DOHH2 (cell line): Measurements from ENCODE around the gene ADK.

Experiments
- H3F3A ChIP-seq: fragments of 200-600 bp; sonication (generic), shearing (Covaris generic); 2 replicates; pipeline ENCODE4 v1.6.0; 2016; ENCODE audit warnings: antibody characterized with exemption, mild to moderate bottlenecking; ENCODE audit not compliant: control insufficient read depth, insufficient read depth
- H3K27ac ChIP-seq: fragments of 200-600 bp; sonication (generic); 2 replicates; pipeline ENCODE4 v1.5.1; 2014; ENCODE audit warnings: low read depth, mild to moderate bottlenecking, low read length, moderate library complexity
- H3K27me3 ChIP-seq: fragments of 200-600 bp; sonication (generic); 2 replicates; pipeline ENCODE4 v1.6.1; 2014; ENCODE audit warnings: mild to moderate bottlenecking, low read length, mixed read lengths; ENCODE audit not compliant: control insufficient read depth
- H3K36me3 ChIP-seq: fragments of 200-600 bp; sonication (generic); 2 replicates; pipeline ENCODE4 v1.6.1; 2014; ENCODE audit warnings: mild to moderate bottlenecking, low read length, moderate library complexity, mixed read lengths; ENCODE audit not compliant: control insufficient read depth
- H3K4me1 ChIP-seq: fragments of 200-600 bp; sonication (generic); 2 replicates; pipeline ENCODE4 v1.6.1; 2014; ENCODE audit warnings: mild to moderate bottlenecking, low read length, mixed read lengths; ENCODE audit not compliant: control insufficient read depth
- H3K4me2 ChIP-seq: fragments of 200-600 bp; sonication (generic); 2 replicates; pipeline ENCODE4 v1.6.0; 2014; ENCODE audit warnings: mild to moderate bottlenecking, low read length, moderate library complexity
- H3K4me3 ChIP-seq: fragments of 200-600 bp; sonication (generic); 2 replicates; pipeline ENCODE4 v1.5.1; 2014; ENCODE audit warnings: mild to moderate bottlenecking, low read length, mixed read lengths
- H3K79me2 ChIP-seq: fragments of 200-600 bp; sonication (generic); 2 replicates; pipeline ENCODE4 v1.6.1; 2014; ENCODE audit warnings: mild to moderate bottlenecking, low read length, mixed read lengths; ENCODE audit not compliant: control insufficient read depth
- H3K9me2 ChIP-seq: fragments of 200-600 bp; sonication (generic); replicated peaks from 2 replicates; pipeline ENCODE4 v1.6.1; 2014; ENCODE audit warnings: mild to moderate bottlenecking, low read length, mixed read lengths; ENCODE audit not compliant: control insufficient read depth
- H3K9me3 ChIP-seq: fragments of 200-600 bp; sonication (generic); 2 replicates; pipeline ENCODE4 v1.6.1; 2014; ENCODE audit warnings: antibody characterized with exemption, low read length, mixed read lengths; ENCODE audit not compliant: control insufficient read depth, insufficient read depth
- H4K20me1 ChIP-seq: fragments of 200-600 bp; sonication (generic); 2 replicates; pipeline ENCODE4 v1.6.0; 2014; ENCODE audit warnings: low read depth, mild to moderate bottlenecking, antibody characterized with exemption, low read length, moderate library complexity; ENCODE audit not compliant: control insufficient read depth, insufficient read depth
- EZH2phosphoT487 ChIP-seq: fragments of 200-600 bp; sonication (generic); IDR thresholded peaks from 2 replicates; pipeline ENCODE4 v1.6.1; 2017; ENCODE audit warnings: borderline replicate concordance, mild to moderate bottlenecking, antibody characterized with exemption, low read length, moderate library complexity, mixed read lengths
- TF ChIP-seq, protein P1 (sequence below): fragments of 200-600 bp; sonication (generic); IDR thresholded peaks from one replicate; pipeline ENCODE4 v1.5.1; 2014; ENCODE audit warnings: antibody characterized with exemption, mild to moderate bottlenecking, low read depth, low read length; ENCODE audit not compliant: poor library complexity, severe bottlenecking

ADK gene

DNA sequence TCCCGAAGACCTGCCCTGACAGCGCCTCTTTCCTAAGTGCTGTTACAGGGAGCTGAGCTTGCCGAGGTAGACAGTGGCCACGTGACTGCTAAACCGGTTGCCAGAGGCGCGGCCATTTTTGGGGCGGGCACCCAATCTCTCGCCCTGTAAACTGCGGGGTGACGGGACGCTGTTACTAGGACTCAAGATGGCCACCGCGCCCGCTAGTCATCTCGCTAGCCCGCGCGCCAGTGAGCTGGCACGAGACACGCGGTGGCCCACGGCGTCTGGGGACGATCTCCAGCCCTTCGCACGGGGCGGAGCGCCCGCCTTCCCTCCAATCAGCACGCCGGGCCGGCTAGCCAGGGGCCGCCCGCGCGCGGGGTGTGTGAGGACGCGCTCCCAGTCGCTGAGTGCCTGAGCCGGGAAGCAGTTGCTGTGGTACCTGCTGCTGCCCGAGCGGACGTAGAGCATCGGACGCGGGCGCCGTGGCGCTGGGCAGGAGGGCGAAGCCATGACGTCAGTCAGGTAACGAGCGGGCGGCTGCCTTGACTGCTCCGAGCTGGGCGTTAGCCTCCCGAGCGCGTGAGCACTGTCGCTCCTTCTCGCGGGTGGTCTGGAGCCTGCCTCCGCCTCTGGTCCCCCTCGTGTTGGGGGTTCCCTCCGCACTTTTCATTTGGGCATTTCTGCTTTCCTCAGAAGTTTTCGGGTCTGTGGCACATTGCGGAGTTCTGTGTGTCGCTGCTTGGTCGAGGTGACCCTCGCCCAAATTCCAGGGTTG is 25.5 kb downstream of the ADK start:
- Histone ChIP-seq H3K4me3 (peak overlapping the region; percentile 84), H3K4me1 (peaks cover 33% of the 10 kb centered on the region), H3K27me3 (no peaks in the 10 kb centered on the region), H3F3A (peaks cover 13% of the 10 kb centered on the region), H3K9me3 (no peaks in the 10 kb centered on the region), H4K20me1 (peaks cover 3% of the 10 kb centered on the region; the same call in 1 of the 2 replicates), H3K4me2 (peak overlapping the region; percentile 91), H3K36me3 (no peaks in the 10 kb centered on the region), H3K79me2 (peaks cover 38% of the 10 kb centered on the region), H3K27ac (peak overlapping the region; percentile 37), H3K9me2 (no peaks in the 10 kb centered on the region)
- TF ChIP-seq, protein P1, sequence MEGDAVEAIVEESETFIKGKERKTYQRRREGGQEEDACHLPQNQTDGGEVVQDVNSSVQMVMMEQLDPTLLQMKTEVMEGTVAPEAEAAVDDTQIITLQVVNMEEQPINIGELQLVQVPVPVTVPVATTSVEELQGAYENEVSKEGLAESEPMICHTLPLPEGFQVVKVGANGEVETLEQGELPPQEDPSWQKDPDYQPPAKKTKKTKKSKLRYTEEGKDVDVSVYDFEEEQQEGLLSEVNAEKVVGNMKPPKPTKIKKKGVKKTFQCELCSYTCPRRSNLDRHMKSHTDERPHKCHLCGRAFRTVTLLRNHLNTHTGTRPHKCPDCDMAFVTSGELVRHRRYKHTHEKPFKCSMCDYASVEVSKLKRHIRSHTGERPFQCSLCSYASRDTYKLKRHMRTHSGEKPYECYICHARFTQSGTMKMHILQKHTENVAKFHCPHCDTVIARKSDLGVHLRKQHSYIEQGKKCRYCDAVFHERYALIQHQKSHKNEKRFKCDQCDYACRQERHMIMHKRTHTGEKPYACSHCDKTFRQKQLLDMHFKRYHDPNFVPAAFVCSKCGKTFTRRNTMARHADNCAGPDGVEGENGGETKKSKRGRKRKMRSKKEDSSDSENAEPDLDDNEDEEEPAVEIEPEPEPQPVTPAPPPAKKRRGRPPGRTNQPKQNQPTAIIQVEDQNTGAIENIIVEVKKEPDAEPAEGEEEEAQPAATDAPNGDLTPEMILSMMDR = no peak
- no peak for TF ChIP-seq EZH2phosphoT487

DNA sequence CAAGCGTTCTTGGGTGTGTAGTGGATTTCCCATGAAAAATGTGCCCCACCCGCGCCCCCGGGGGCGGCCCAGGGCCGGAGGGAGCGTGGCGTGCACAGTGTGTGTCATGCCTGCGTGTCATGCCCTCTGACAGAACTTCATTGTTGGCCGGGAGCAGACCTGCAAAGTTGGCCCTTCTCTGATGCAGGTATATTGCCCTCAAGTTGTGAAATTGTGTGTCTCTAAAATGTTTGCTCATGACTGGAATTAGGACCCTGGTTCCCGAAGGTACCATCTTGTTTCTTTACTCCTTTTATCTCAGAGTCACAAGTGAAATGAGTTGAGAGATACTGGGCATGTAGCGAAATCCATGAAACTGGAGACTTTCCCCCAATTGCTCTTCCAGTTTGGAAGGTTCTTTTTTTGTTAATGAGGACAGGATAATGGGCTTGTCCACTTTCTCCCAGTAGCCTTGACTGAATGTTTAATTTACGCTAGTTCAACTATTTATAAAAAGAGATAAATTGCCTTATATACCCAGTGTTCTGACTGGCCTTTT is 26.2 kb downstream of the ADK start:
- Histone ChIP-seq H3K9me3 (no peaks in the 10 kb centered on the region), H3K4me1 (peaks cover 33% of the 10 kb centered on the region), H3K79me2 (peaks cover 43% of the 10 kb centered on the region), H3K27me3 (no peaks in the 10 kb centered on the region), H3K27ac (peak overlapping the region; percentile 37; the same call in 1 of the 2 replicates), H4K20me1 (peaks cover 3% of the 10 kb centered on the region; the same call in 1 of the 2 replicates), H3F3A (peaks cover 13% of the 10 kb centered on the region), H3K36me3 (no peaks in the 10 kb centered on the region), H3K4me3 (peak overlapping the region; percentile 84), H3K9me2 (no peaks in the 10 kb centered on the region), H3K4me2 (peak overlapping the region; percentile 91)
- TF ChIP-seq, protein P1 = no peak
- TF ChIP-seq EZH2phosphoT487 = no peak

DNA sequence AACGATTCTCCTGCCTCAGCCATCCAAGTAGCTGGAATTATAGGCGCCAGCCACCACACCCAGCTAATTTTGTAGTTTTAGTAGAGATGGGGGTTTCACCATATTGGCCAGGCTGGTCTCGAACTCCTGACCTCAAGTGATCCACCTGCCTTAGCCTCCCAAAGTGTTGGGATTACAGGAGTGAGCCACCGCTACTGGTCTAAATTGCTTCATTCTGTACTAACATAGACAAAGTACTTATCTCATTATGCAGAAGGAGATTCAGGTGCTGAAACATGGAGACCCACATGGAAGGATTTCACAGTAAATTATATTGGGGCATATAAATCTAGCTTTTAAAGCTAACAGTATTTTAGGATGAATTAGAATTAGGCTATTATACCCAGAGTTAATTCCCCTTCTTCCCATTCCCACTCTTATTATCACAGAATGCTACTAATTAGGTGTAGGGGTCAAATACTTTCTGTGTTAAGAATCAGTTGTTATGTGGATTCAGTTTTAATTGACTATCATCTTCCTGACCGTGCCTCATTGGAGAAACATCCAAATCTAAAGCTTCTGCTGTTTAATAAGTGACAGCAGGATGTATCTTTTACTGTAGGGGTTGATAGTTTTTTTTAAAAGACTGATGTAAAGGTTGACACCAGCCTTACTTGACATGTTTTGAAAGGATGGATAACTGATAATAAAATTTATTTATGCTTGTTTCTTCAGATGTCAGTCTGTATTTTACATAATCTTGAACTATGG is 27.2 kb downstream of the ADK start:
- peaks cover 3% of the 10 kb centered on the region; the same call in 1 of the 2 replicates for H4K20me1 ChIP-seq
- H3K27ac ChIP-seq = no peak overlapping the region
- no peaks in the 10 kb centered on the region for H3K27me3 ChIP-seq
- peaks cover 53% of the 10 kb centered on the region for H3K79me2 ChIP-seq
- no peaks in the 10 kb centered on the region for H3K9me2 ChIP-seq
- peaks cover 33% of the 10 kb centered on the region for H3K4me1 ChIP-seq
- TF ChIP-seq EZH2phosphoT487 = no peak
- TF ChIP-seq, protein P1 = no peak
- H3F3A ChIP-seq = peaks cover 13% of the 10 kb centered on the region
- no peaks in the 10 kb centered on the region for H3K36me3 ChIP-seq
- H3K4me3 ChIP-seq = peak overlapping the region; percentile 4; the same call in 1 of the 2 replicates
- peak overlapping the region; percentile 8 for H3K4me2 ChIP-seq
- no peaks in the 10 kb centered on the region for H3K9me3 ChIP-seq
